ENCODE data around the gene JMJD6. TPM values are rescaled to one million over a fixed set of nuclear protein-coding genes. Genes with fewer than 3 reads are reported as not detected.

Gene JMJD6
- total and polyA plus RNA-seq, 2 of the 8 experiments (the other 6 are each of a cell fraction or from before 2014, with no cell fraction given): 8.6 to 18.6 TPM

- H3K79me1 ChIP-seq (ENCODE audit: low read depth, low read length): no peaks in the 10 kb centered on the region
- no peak overlapping the region for H2BK12ac ChIP-seq (ENCODE audit: low read depth, low read length)
- CTCF ChIA-PET (ENCODE audit: partially characterized antibody): interaction anchor here (0.6 to 1.7 kb wide), 3 partner anchors 9 to 263 kb away, joined by 3 to 5 read pairs (median 4); no protein-coding TSS in a partner anchor
Observed at GRCh38 chr17:76722279-76722678, 4.1 kb downstream of the JMJD6 start.

More at GRCh38 chr17:76722279-76722678, 4.1 kb downstream of the JMJD6 start:
- no peaks in the 10 kb centered on the region for H3K27me3 ChIP-seq (replicated peaks in 1 of 4; ENCODE audit: control insufficient read depth in 3 of 4, extremely low read depth in 1 of 4, insufficient read depth in 3 of 4, low read length in 3 of 4)
- no peak overlapping the region for H2AK5ac ChIP-seq (ENCODE audit: low read depth, low read length)
- no peak overlapping the region for H3K4me2 ChIP-seq (ENCODE audit: insufficient read depth in 1 of 2, low read depth in 2 of 2, low read length in 2 of 2)
- no peak overlapping the region for H2BK5ac ChIP-seq (ENCODE audit: low read depth, low read length)
- DNase-seq (ENCODE audit: low read depth in 1 of 2, low spot score in 2 of 2): no peak
- H4K5ac ChIP-seq (ENCODE audit: insufficient read length, low read depth, low read length): no peak overlapping the region
- no peak overlapping the region for H2AFZ ChIP-seq (ENCODE audit: low read length)
- H3K27ac ChIP-seq (ENCODE audit: low read depth, low read length): no peak overlapping the region
- POLR2A ChIA-PET (ENCODE audit: partially characterized antibody): interaction anchor here (8.4 kb wide), 1 partner anchor 14 kb away, joined by 181 read pairs; the partner anchor contains the start of genes MFSD11 and SRSF2
- no peak overlapping the region for H3K9ac ChIP-seq (replicated peaks in 1 of 4; ENCODE audit: extremely low read depth in 1 of 4, low read depth in 3 of 4, low read length in 3 of 4)
- no peak overlapping the region for H3K4ac ChIP-seq (replicated peaks; ENCODE audit: insufficient read length, low read depth, low read length)
- H4K8ac ChIP-seq (ENCODE audit: extremely low read depth, insufficient read depth, low read length): no peak overlapping the region
- H2BK120ac ChIP-seq (replicated peaks; ENCODE audit: low read depth, low read length): no peak overlapping the region
- H3K23ac ChIP-seq (ENCODE audit: insufficient read length): no peak overlapping the region
- H3K14ac ChIP-seq (ENCODE audit: insufficient read length): no peak overlapping the region
- peaks cover 0 to 4% (median 1%) of the 10 kb centered on the region in 4 experiments; a peak in 4 of 7 replicates for H3K4me1 ChIP-seq (replicated peaks in 1 of 4; ENCODE audit: control insufficient read depth in 3 of 4, insufficient read depth in 4 of 4, low read length in 3 of 4)
- H2BK20ac ChIP-seq (ENCODE audit: low read length): no peak overlapping the region
- H2BK15ac ChIP-seq (ENCODE audit: low read length): no peak overlapping the region
- peaks cover 8% of the 10 kb centered on the region for H3K23me2 ChIP-seq (ENCODE audit: low read depth, low read length)
- WGBS, 2 experiments (ENCODE audit: extremely low coverage in 1 of 2, insufficient coverage in 1 of 2, insufficient read length in 1 of 2, insufficient replicate concordance in 2 of 2, low coverage in 1 of 2, low lambda C conversion rate in 2 of 2, missing lambda C conversion rate in 1 of 2): 93% methylated on average over 8 of the region's 8 CpGs; no CpG with 5 or more reads in 1 of the 2 experiments
- no peak overlapping the region for H3K4me3 ChIP-seq (ENCODE audit: extremely low read depth in 1 of 4, insufficient read depth in 2 of 4, low read depth in 3 of 4, low read length in 4 of 4)
- no peak overlapping the region for H4K91ac ChIP-seq (replicated peaks; ENCODE audit: insufficient read length, low read length)
- no peak for FAIRE-seq
- no peak overlapping the region for H3K56ac ChIP-seq (replicated peaks; ENCODE audit: insufficient read length, low read depth, low read length)
- no peaks in the 10 kb centered on the region for H3K9me3 ChIP-seq (ENCODE audit: insufficient read depth in 2 of 2, low read depth in 1 of 2, low read length in 1 of 2)
- peaks cover 11 to 56% (median 35%) of the 10 kb centered on the region in 4 experiments for H3K36me3 ChIP-seq (ENCODE audit: control insufficient read depth in 2 of 4, insufficient read depth in 4 of 4, low read length in 3 of 4)
- peaks cover 0 to 13% of the 10 kb centered on the region in 2 experiments; a peak in 2 of 4 replicates for H3K79me2 ChIP-seq (ENCODE audit: control insufficient read depth in 1 of 2, insufficient read depth in 2 of 2, low read length in 2 of 2)
- no peak overlapping the region for H3K18ac ChIP-seq (ENCODE audit: extremely low read depth, low read length)
- H4K20me1 ChIP-seq (replicated peaks in 1 of 2; ENCODE audit: control insufficient read depth in 1 of 2, insufficient read depth in 2 of 2, low read length in 2 of 2): peaks cover 0 to 7% of the 10 kb centered on the region in 2 experiments

All from H1 (cell line).